Heart left ventricle (tissue), 16 donors: ENCODE results near the gene NUDT4. TPM values are rescaled to one million over a fixed set of nuclear protein-coding genes. Genes with fewer than 3 reads are reported as not detected.
"Not testable (repeated sequence)": the region's sequence is repeated elsewhere in the genome, so short reads cannot be mapped to it uniquely, and the experiment has no call there.

ENCODE experiments used
- ATAC-seq, 4 donors: fragments of 200-7000 bp; cut with Tn5 transposase; one replicate each; pipeline ENCODE4 v1.9.1; 2020 to 2022; ENCODE audit warnings: moderate library complexity in 4 of 4, mild to moderate bottlenecking in 3 of 4, moderate number of reproducible peaks in 1 of 4
- DNase-seq, 5 donors: peaks; one replicate each; pipeline ENCODE4 v3.0.0-alpha.2; 2020
- H3K27ac ChIP-seq, 12 donors: fragments of 200-600 bp; sonication (generic) in 4 of 12; one replicate each; pipeline versions ENCODE4 v1.5.0 to v1.8.0; 2016 to 2022; ENCODE audit warnings: mild to moderate bottlenecking in 2 of 12
- H3K27me3 ChIP-seq, 9 donors: fragments of 200-600 bp; sonication (generic) in 2 of 9; one replicate each; pipeline versions ENCODE4 v1.5.1 to v1.8.0; 2016 to 2022; ENCODE audit warnings: mild to moderate bottlenecking in 3 of 9
- H3K36me3 ChIP-seq, 9 donors: fragments of 200-600 bp; sonication (generic) in 2 of 9; one replicate each; pipeline versions ENCODE4 v1.5.0 to v1.8.0; 2018 to 2022; ENCODE audit warnings: mild to moderate bottlenecking in 2 of 9
- H3K4me1 ChIP-seq, 12 donors: fragments of 200-600 bp; sonication (generic) in 4 of 12; one replicate each; pipeline versions ENCODE4 v1.5.0 to v1.8.0; 2016 to 2022; ENCODE audit warnings: mild to moderate bottlenecking in 3 of 12
- H3K4me3 ChIP-seq, 12 donors: fragments of 200-600 bp; sonication (generic) in 4 of 12; one replicate each; pipeline versions ENCODE4 v1.5.0 to v1.8.0; 2017 to 2022; ENCODE audit warnings: mild to moderate bottlenecking in 9 of 12, moderate library complexity in 4 of 12
- H3K9me3 ChIP-seq, 12 donors: fragments of 200-600 bp; sonication (generic) in 4 of 12; one replicate each; pipeline versions ENCODE4 v1.5.0 to v1.8.0; 2016 to 2022; ENCODE audit warnings: mild to moderate bottlenecking in 1 of 12
- CTCF ChIP-seq, 12 donors: fragments of 200-600 bp; sonication (generic) in 4 of 12; IDR thresholded peaks; one replicate each; pipeline versions ENCODE4 v1.5.0 to v1.8.0; 2018 to 2022; ENCODE audit warnings: antibody characterized with exemption in 12 of 12, mild to moderate bottlenecking in 5 of 12
- POLR2A ChIP-seq, 2 donors: fragments of 450-650 bp; IDR thresholded peaks; one replicate each; pipeline ENCODE4 v1.6.1; 2017; ENCODE audit warnings: antibody characterized with exemption in 2 of 2, mild to moderate bottlenecking in 2 of 2, moderate library complexity in 2 of 2
- WGBS, 4 donors: extraction: QIAGEN DNeasy Blood & Tissue Kit in 2 of 4; methylation state at CpG; one replicate each; pipeline versions ENCODE4 v1.1.5 to v1.1.7; 2013 to 2018; 5-methylcytosine and 5-hydroxymethylcytosine counted together
- intact Hi-C, 10 donors: fragments of 100-400 bp; cut with DNase I; formaldehyde crosslinking; loops; one replicate each; pipeline versions ENCODE4 v1.11.1 to v1.14.2; 2022
- polyA plus RNA-seq, 2 donors: library from polyadenylated mRNA; stranded (reverse); fragments of 200-250 nt; gene quantifications; one replicate each; pipeline ENCODE4 v1.2.3, GENCODE V29; 2013
- total RNA-seq, 9 donors: library from RNA; depleted of rRNA in 2 of 9; stranded (reverse); fragments of >200 nt in 2 of 9; fragmentation: NEBNext Ultra II Directional in 3 of 9; extraction: Animal tissue kit (Norgen Biotek cat#: 25700) in 3 of 9; gene quantifications; one replicate each; pipeline versions ENCODE4 v1.1.0 to v1.2.4, GENCODE V29; 2016 to 2023
- donor health status: ischemic (EF 13 %, LVEDD 7.1; RV severe dilation, severe dysfunction).
- donor health status: healthy with polysubstance abuse.
- donor health status: DM: no; HTN: yes; CAD: no.
- donor health status: DM: no; HTN: no; CAD: no.
- donor health status: ischemic (EF 25% LVEDD 6.9; RV normal size, moderate dysfunction).
- donor health status: ischemic (EF 25% LVEDD 5.7; RV mildly dilated, moderate dysfunction).
- donor health status: healthy.
- donor health status: DM: yes; HTN: yes; CAD: no.
- donor health status: ischemic (EF 35%, LVEDD 5.7; RV mildly dilated, moderate dysfunction).
- donor health status: nonischemic (EF 11% LVEDD 7.7; RV severe dilation, severe dysfunction).
- donor health status: DM: yes; HTN: yes; CAD: no.
- donor health status: PGD.
- donor health status: ischemic (EF 29% LVEDD 5.4; RV normal size, mild dysfunction).
- donor health status: nonischemic (EF 23%, LVEDD 6.1; RV moderate dilation, normal function).

The NUDT4 gene
- total and polyA plus RNA-seq, 11 donors: 59.9 to 667 (median 242) TPM

GRCh38 chr12:93378196-93378997 is 672 bp downstream of the NUDT4 start:
- H3K4me3 ChIP-seq: peak overlapping the region; percentile 57 to 97 (median 86)
- ATAC-seq (peak in 1 of 4 donors; percentile 14), DNase-seq (peak in 4 of 5 donors; percentile 38 to 50 (median 46))
- TF ChIP-seq POLR2A (IDR thresholded peaks at IDR 0.05): peak in 1 of 2 donors; percentile 17
- H3K27ac ChIP-seq: peak overlapping the region; percentile 78 to 97 (median 96)
- peaks cover 0 to 67% (median 30%) of the 10 kb centered on the region in 12 donors for H3K4me1 ChIP-seq
- H3K27me3 ChIP-seq, H3K36me3 ChIP-seq, H3K9me3 ChIP-seq: not testable (repeated sequence)
- 0% methylated on average over 29 to 46 of the region's 64 CpGs for WGBS, 4 donors
- intact Hi-C loops: loop anchor here in 8 of 10 donors (5.0 to 10.0 kb wide), 6 partner anchors 74 to 351 kb away; no protein-coding TSS in a partner anchor

- Histone ChIP-seq H3K27ac (peak overlapping the region; percentile 78 to 97 (median 96)), H3K27me3 (no peaks in the 10 kb centered on the region), H3K4me1 (peaks cover 0 to 71% (median 29%) of the 10 kb centered on the region in 12 donors), H3K4me3 (peak overlapping the region; percentile 57 to 97 (median 86)), H3K36me3 (no peaks in the 10 kb centered on the region), H3K9me3 (no peaks in the 10 kb centered on the region)
- intact Hi-C loops: loop anchor here in 8 of 10 donors (5.0 to 10.0 kb wide), 6 partner anchors 74 to 352 kb away; no protein-coding TSS in a partner anchor
- 0 to 3% (median 2%) methylated on average over 4 of the region's 4 CpGs for WGBS, 4 donors
- DNase-seq: no peak
- no peak for ATAC-seq
- no peak for TF ChIP-seq POLR2A (IDR thresholded peaks at IDR 0.05)
- no peak for TF ChIP-seq CTCF (IDR thresholded peaks at IDR 0.05)
These were observed 1.2 kb downstream of the NUDT4 start for GRCh38 chr12:93378998-93379325.

- Histone ChIP-seq H3K9me3 (no peaks in the 10 kb centered on the region), H3K27me3 (no peaks in the 10 kb centered on the region), H3K4me3 (peak overlapping the region; percentile 57 to 97 (median 86)), H3K4me1 (peaks cover 0 to 70% (median 31%) of the 10 kb centered on the region in 12 donors), H3K36me3 (peaks cover 0 to under 1% (median 0%) of the 10 kb centered on the region in 9 donors), H3K27ac (peak overlapping the region; percentile 78 to 97 (median 96))
- TF ChIP-seq POLR2A (IDR thresholded peaks at IDR 0.05) (no peak), CTCF (IDR thresholded peaks at IDR 0.05) (no peak)
- no peak for ATAC-seq
- no peak for DNase-seq
- WGBS, 4 donors: 10 to 19% (median 17%) methylated on average over 8 of the region's 8 CpGs
- intact Hi-C loops: loop anchor here in 8 of 10 donors (5.0 to 10.0 kb wide), 6 partner anchors 75 to 352 kb away; no protein-coding TSS in a partner anchor
These were observed 1.7 kb downstream of the NUDT4 start for GRCh38 chr12:93379326-93379980.

GRCh38 chr12:93379981-93380361 is 2.2 kb downstream of the NUDT4 start:
- intact Hi-C loops: loop anchor here in 8 of 10 donors (5.0 to 10.0 kb wide), 7 partner anchors 75 to 355 kb away; no protein-coding TSS in a partner anchor
- ATAC-seq: no peak
- TF ChIP-seq POLR2A (IDR thresholded peaks at IDR 0.05) (no peak), CTCF (IDR thresholded peaks at IDR 0.05) (no peak)
- Histone ChIP-seq H3K36me3 (peaks cover 0 to 5% (median 0%) of the 10 kb centered on the region in 9 donors), H3K9me3 (no peaks in the 10 kb centered on the region), H3K4me3 (peak overlapping the region; percentile 57 to 97 (median 86)), H3K27ac (peak overlapping the region; percentile 78 to 97 (median 96)), H3K27me3 (no peaks in the 10 kb centered on the region), H3K4me1 (peaks cover 0 to 70% (median 30%) of the 10 kb centered on the region in 12 donors)
- no peak for DNase-seq
